CD4-positive, alpha-beta T cell treated with Interferon gamma for 1 hour (primary cell): Measurements from ENCODE around the gene SCNN1A.

Experiments
- DNase-seq: peaks from one replicate; pipeline ENCODE4 v3.0.0-alpha.2; 2020

SCNN1A gene

DNA sequence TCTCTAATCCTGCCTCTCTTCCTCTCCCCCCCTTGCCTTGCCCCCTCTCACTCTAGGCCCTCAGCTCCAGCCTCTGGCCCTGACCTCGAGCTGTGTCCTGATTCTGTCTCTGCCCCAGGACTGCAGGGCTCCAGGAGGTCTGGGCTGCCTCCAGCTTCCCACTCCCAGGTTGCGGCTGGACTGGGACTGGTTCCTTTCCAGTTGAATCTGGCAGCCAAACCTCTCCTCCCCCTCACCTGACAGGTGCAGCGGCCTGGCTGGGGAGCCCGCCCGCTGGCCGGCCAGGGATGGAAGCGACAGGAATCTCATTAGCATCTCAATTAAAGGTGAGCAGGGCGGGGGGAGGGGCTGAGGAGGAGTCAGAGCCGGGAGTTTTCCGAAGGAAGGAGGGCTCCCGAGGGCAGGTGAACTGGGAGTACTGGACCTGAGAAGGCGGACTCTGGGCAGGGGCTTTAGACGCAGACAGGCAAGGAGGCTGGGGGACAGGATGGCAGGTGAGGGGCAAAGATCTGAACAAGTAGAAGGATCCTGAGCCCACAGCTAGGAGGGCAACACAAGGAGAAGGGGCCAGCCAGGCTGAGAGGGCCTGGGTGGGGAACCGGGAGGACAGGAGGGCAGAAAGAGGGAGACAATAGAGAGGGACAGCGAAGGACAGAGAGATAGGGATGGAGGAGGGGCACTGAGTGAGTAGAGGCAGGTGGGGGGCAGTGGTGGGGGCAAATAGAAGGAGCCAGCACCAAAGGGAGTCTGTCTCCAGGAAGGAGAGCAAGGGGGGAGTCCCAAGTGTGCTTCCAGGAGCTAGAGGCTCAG, at the start of gene SCNN1A:
Gene SCNN1A (minus strand): TSS at position 295 of the 810 bp plus-strand sequence. CDS start 780 bp downstream, outside the sequence.
- no peak for DNase-seq

GRCh38 chr12:6424866-6425265, 49.5 kb upstream of the SCNN1A start:
- no peak for DNase-seq

GRCh38 chr12:6424008-6424347, 48.6 kb upstream of the SCNN1A start:
- DNase-seq, result no peak

DNA sequence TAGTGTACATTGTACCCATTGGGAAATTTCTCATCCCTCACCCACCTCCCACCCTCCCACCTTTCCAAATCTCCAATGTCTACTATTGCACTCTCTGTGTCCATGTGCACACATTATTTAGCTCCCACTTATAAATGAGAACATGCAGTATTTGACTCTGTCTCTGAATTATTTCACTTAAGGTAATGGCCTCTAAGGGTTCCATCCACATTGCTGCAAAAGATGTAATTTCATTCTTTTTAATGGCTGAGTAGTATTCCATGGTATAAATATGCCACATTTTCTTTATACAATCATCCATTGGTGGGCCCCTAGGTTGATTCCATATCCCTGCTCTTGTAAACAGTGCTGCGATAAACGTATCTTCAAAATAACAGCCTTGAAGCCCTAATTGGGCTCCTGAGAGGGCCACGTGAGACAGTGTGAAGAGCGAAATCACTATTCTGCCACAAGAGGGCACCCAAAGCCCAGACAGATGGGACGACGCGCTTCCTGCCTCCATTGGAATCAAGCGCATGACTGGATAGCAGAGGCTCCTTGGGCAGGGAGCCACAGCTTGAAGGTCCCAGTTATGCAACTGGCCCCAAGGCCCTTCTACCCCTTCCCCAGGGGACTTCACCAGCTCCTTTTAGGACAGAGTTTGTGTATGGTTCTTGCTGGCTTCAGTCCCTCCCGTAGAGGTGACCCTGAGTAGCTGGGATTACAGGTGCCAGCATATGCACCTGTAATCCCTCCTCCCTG, 48.1 kb upstream of the SCNN1A start:
- DNase-seq, result peak; percentile 81

DNA sequence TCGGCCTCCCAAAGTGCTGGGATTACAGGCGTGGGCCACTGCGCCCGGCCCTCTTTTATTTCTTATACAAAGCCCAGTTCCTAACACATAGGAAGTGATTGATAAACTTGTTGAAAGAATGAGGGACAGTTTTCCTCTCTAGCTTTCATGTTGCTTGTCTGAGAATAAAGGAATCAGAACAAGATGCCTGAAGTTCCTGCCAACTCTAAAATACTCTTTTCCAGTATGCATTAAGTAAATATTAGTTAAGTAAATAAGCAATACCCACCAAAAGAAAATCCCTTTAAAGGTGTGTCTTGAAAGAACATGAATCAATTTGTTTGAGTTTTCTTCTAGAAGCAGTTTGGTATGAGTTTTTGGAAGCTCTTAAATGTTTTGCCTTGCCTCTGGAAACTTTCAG, 45.0 kb upstream of the SCNN1A start:
- no peak for DNase-seq

GRCh38 chr12:6418796-6419195, 43.4 kb upstream of the SCNN1A start:
- DNase-seq, result no peak

- peak; percentile 31 for DNase-seq
These were observed 41.2 kb upstream of the SCNN1A start for GRCh38 chr12:6416596-6416995.

- no peak for DNase-seq
These were observed 32.0 kb upstream of the SCNN1A start for GRCh38 chr12:6407236-6407954.

DNA sequence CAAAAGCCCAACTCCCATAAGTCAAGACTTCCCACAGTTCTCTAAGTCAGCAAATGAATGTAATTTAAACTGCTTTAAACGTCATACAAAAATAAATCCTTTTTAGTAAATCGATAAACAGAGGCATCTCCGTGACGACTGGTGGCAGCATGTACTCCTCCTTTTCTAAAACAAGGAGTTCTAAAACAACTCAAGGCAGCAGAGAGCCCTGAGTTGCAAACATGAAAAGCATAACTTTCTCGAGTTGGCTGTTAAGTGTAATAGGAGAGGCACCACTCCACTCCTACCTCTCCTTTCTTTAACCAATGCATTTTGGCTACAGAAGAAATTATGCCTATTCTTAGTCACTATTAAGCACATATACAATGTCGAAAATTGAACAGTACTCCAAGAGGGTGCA, 30.6 kb upstream of the SCNN1A start:
- no peak for DNase-seq

GRCh38 chr12:6404390-6404789, 29.0 kb upstream of the SCNN1A start:
- DNase-seq, result no peak

- no peak for DNase-seq
These were observed 24.7 kb upstream of the SCNN1A start for GRCh38 chr12:6399884-6400644.

DNA sequence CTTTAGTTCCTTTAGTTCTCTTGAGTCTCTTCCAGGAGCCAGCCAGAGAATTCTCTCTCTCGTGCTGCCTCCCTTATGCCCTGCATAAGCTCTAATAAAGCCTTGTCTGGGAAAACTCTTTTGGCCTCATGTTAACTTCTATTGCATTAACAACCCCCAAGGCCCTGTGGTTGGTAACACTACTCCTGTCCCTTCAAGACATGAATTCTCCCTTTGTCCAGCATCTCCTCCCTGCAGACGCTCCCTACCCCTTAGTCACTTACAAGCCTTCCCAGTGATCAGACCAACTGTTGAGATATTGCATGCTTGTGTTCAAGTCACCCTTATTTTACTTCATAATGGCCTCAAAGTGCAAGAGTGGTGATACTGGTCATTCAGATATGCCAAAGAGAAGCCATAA, 20.7 kb upstream of the SCNN1A start:
- DNase-seq, result no peak

DNA sequence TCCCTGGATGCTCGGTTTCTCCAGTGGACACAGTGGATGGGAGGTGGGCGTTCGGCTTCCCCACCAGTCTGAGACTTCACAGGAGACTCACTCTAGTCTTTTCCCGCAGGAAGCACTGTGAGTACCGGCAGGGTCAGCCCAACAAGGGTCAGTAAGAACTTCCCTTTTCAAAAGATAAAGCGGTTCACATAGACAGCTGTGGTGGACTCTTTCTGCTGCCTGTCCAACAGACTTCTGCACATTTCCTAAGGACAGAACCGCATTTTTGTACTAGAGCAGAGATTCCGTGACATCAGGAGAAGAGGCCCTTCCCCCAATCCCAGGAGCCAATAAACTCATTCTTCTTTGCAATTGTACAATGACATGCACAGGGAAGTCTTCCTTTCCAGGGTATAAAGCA, 19.0 kb upstream of the SCNN1A start:
- no peak for DNase-seq

DNA sequence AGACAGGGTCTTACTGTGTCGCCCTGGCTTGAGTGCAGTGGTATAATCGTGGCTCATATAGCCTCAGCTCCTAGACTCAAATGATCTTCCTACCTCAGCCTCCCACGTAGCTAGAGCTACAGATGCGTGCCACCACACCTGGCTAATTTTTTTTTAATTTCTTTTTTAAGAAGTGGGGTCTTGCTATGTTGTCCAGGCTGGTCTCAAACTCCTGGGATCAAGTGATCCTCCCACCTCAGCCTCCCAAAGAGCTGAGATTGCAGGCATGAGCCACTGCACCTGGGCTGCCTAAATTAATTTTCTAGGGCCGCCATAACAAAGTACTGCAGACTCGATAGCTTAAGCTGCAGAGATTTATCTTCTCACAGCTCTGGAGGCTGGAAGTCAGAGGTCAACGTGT, 17.7 kb upstream of the SCNN1A start:
- DNase-seq, result no peak

GRCh38 chr12:6392504-6392903, 17.1 kb upstream of the SCNN1A start:
- DNase-seq, result no peak

DNA sequence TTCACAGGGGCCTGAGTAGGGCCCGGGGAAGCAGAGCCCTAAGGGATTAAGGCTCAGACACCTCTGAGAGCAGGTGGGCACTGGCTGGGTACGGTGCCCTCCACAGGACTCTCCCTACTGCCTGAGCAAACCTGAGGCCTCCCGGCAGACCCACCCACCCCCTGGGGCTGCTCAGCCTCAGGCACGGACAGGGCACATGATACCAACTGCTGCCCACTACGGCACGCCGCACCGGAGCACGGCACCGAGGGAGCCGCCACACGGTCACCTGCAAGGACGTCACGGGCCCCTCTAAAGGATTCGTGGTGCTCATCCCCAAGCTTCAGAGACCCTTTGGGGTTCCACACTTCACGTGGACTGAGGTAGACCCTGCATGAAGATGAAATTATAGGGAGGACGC, 15.7 kb upstream of the SCNN1A start:
- no peak for DNase-seq

- DNase-seq, result no peak
These were observed 14.9 kb upstream of the SCNN1A start for GRCh38 chr12:6390084-6390799.

DNA sequence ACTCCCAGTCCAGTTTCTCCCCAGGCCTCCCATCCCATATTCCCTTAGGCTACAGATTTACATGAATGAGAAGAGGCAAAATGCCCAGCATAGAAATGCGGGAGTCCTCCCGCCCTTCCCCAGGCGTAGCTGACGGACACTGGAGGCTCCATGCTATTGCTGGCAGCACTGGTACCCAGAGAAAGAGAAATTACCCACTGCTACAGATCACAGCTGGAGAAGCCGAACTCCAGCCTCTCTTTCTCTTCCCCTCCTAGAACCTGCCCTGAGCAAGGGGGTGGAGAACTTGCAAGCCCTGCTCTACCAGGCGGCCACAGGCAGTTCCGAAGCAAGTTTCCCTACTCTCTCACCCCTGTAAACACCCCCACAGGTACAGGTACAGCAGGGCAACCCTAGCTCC, 12.2 kb upstream of the SCNN1A start:
- no peak for DNase-seq

DNA sequence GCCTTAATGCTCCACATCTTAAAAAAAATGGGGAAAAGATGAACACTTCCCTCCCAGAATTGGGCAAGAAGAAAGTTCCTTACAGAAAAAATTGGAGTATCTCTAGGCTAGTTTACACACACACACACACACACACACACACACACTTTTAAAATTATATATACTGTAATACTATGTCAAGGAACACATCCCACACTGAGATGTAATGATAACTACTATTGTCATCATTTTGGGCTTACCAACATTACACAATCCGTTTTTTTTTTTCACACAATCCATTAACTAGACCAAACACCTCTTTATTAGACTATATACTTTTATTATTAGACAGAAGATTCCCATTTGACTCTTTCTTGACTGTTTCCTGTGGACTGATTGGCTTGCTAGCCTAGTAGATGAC, 11.1 kb upstream of the SCNN1A start:
- DNase-seq, result no peak

DNA sequence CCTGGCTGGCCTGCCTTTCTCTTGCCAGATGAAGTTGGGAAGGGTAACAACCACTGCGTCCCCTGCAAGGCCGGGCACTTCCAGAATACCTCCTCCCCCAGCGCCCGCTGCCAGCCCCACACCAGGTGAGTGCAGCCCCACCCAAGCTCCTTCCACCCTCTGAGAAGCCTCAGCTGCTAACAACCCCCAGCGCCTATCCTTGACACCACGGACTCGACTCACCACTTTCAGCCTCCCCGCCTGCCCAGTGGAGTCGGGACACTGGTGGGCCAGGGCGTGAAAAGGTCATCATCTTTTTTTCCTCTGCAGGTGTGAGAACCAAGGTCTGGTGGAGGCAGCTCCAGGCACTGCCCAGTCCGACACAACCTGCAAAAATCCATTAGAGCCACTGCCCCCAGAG, 10.7 kb upstream of the SCNN1A start:
- DNase-seq, result no peak

DNA sequence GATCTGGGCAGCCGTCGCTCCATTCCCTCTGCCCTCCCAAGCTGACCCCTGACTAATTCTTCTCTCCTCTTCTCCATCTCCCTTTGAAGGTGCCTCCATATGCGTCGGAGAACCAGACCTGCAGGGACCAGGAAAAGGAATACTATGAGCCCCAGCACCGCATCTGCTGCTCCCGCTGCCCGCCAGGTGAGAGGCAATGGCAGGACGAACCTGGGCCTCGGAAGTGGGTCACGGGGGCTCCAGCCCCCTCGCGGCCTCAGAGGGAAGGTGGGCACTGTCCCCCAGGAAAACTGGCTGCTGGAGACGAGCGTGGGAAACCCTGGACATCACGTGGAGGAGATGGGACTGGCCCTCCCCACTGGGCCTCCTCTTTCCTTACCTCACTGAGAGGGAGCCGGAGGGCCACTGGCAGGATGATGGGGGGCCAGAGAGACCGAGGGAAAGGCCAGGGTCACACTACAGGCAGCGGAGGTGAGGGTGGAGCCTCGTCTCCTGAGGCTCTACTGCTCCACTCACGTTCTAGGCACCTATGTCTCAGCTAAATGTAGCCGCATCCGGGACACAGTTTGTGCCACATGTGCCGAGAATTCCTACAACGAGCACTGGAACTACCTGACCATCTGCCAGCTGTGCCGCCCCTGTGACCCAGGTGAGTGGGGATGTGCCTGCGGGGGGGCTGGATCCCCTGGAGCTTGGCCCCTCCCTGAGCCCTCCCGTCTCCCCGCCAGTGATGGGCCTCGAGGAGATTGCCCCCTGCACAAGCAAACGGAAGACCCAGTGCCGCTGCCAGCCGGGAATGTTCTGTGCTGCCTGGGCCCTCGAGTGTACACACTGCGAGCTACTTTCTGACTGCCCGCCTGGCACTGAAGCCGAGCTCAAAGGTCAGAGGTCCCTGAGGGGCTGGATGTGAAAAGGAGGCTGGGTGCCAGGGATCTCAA, 9.4 kb upstream of the SCNN1A start:
- no peak for DNase-seq
